Tibial nerve (tissue), 4 donors: ENCODE measurements around the gene CDC6. TPM values are rescaled to one million over a fixed set of nuclear protein-coding genes. Genes with fewer than 3 reads are reported as not detected.

Source experiments
- DNase-seq, 2 donors: peaks; one replicate each; pipeline ENCODE4 v3.0.0-alpha.2; 2019; ENCODE audit warnings: low spot score in 2 of 2
- H3K27ac ChIP-seq, 4 donors: fragments of 200-600 bp; sonication (generic) in 3 of 4; one replicate each; pipeline ENCODE4 v1.5.1; 2017 to 2019; ENCODE audit warnings: mild to moderate bottlenecking in 1 of 4
- H3K27me3 ChIP-seq, 2 donors: fragments of 200-600 bp; sonication (generic) in 1 of 2; one replicate each; pipeline versions ENCODE4 v1.5.1 to v1.6.0; 2017 to 2019
- H3K36me3 ChIP-seq, 3 donors: fragments of 200-600 bp; sonication (generic); one replicate each; pipeline ENCODE4 v1.5.1; 2018 to 2019
- H3K4me1 ChIP-seq, 4 donors: fragments of 200-600 bp; sonication (generic) in 3 of 4; one replicate each; pipeline ENCODE4 v1.5.1; 2017 to 2019
- H3K4me3 ChIP-seq, 4 donors: fragments of 200-600 bp; sonication (generic) in 3 of 4; one replicate each; pipeline ENCODE4 v1.5.1; 2017 to 2019; ENCODE audit warnings: mild to moderate bottlenecking in 1 of 4, moderate library complexity in 1 of 4
- H3K9me3 ChIP-seq, 4 donors: fragments of 200-600 bp; sonication (generic) in 3 of 4; one replicate each; pipeline ENCODE4 v1.5.1; 2017 to 2019
- EP300 ChIP-seq, 2 donors: sonication (generic); formaldehyde crosslinking; IDR thresholded peaks; one replicate each; pipeline ENCODE4 v1.6.1; 2017; ENCODE audit warnings: antibody characterized with exemption in 2 of 2, mild to moderate bottlenecking in 1 of 2
- POLR2A ChIP-seq, 2 donors: fragments of 450-650 bp; IDR thresholded peaks; one replicate each; pipeline ENCODE4 v1.6.1; 2017; ENCODE audit warnings: antibody characterized with exemption in 2 of 2, mild to moderate bottlenecking in 2 of 2, moderate library complexity in 2 of 2
- WGBS, 2 donors: methylation state at CpG; one replicate each; pipeline ENCODE4 v1.1.5; 2018; 5-methylcytosine and 5-hydroxymethylcytosine counted together
- total RNA-seq, 4 donors: library from RNA; depleted of rRNA; stranded (reverse); fragments of >200 nt; gene quantifications; one replicate each; pipeline ENCODE4 v1.1.0, GENCODE V29; 2016
- TF ChIP-seq, protein P1 (sequence below), 5 experiments: fragments of 200-600 bp in 3 of 5; fragments of 450-650 bp in 2 of 5; sonication (generic) in 3 of 5; IDR thresholded peaks; one replicate each; pipeline ENCODE4 v1.5.1; 2016 to 2019; ENCODE audit warnings: antibody characterized with exemption in 5 of 5, mild to moderate bottlenecking in 3 of 5, moderate library complexity in 2 of 5

The CDC6 gene
- total RNA-seq, 4 donors from 2014 or later, result 0.20 to 1.8 (median 0.43) TPM

DNA sequence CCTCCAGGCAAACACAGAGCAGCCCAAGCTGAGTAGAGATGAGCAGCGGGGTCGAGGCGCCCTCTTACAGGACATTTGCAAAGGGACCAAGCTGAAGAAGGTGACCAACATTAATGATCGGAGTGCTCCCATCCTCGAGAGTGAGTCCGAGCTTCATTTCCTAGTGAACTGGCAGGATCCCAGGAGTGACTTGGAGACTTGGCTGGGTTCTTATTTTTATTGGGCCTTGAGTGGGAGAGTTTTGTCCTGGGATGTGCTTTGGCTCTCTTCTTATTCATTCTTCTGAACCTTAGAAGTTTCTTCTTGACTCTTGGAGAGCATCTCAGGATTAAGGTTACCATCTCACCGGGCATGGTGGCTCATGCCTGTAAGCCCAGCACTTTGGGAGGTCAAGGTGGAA is 27.2 kb upstream of the CDC6 start:
- Histone ChIP-seq H3K4me1 (peaks cover 0 to 5% (median 0%) of the 10 kb centered on the region in 4 donors), H3K4me3 (no peak overlapping the region), H3K27ac (no peak overlapping the region), H3K36me3 (peaks cover 0 to 90% (median 16%) of the 10 kb centered on the region in 3 donors), H3K27me3 (no peaks in the 10 kb centered on the region), H3K9me3 (no peaks in the 10 kb centered on the region)
- 77% methylated on average over 7 of the region's 7 CpGs for WGBS, 2 donors
- DNase-seq, result peak in 1 of 2 donors; percentile 49
- TF ChIP-seq EP300 (IDR thresholded peaks at IDR 0.05), result no peak
- no peak for TF ChIP-seq POLR2A (IDR thresholded peaks at IDR 0.05)
- TF ChIP-seq, protein P1, sequence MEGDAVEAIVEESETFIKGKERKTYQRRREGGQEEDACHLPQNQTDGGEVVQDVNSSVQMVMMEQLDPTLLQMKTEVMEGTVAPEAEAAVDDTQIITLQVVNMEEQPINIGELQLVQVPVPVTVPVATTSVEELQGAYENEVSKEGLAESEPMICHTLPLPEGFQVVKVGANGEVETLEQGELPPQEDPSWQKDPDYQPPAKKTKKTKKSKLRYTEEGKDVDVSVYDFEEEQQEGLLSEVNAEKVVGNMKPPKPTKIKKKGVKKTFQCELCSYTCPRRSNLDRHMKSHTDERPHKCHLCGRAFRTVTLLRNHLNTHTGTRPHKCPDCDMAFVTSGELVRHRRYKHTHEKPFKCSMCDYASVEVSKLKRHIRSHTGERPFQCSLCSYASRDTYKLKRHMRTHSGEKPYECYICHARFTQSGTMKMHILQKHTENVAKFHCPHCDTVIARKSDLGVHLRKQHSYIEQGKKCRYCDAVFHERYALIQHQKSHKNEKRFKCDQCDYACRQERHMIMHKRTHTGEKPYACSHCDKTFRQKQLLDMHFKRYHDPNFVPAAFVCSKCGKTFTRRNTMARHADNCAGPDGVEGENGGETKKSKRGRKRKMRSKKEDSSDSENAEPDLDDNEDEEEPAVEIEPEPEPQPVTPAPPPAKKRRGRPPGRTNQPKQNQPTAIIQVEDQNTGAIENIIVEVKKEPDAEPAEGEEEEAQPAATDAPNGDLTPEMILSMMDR (IDR thresholded peaks at IDR 0.05), result no peak

DNA sequence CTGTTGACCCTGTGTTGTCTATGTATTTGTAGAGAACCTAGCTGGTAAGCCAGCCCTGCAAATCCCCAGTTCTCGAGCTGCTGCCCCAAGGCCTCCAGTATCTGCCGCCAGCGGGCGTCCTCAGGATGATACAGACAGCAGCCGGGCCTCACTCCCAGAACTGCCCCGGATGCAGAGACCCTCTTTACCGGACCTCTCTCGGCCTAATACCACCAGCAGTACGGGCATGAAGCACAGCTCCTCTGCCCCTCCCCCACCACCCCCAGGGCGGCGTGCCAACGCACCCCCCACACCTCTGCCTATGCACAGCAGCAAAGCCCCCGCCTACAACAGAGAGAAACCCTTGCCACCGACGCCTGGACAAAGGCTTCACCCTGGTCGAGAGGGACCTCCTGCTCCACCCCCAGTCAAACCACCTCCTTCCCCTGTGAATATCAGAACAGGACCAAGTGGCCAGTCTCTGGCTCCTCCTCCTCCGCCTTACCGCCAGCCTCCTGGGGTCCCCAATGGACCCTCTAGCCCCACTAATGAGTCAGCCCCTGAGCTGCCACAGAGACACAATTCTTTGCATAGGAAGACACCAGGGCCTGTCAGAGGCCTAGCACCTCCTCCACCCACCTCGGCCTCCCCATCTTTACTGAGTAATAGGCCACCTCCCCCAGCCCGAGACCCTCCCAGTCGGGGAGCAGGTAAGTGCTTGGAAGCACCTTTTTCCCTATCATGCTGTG is 23.1 kb upstream of the CDC6 start:
- Histone ChIP-seq H3K27ac (no peak overlapping the region), H3K36me3 (peaks cover 0 to 92% (median 11%) of the 10 kb centered on the region in 3 donors), H3K27me3 (no peaks in the 10 kb centered on the region), H3K9me3 (no peaks in the 10 kb centered on the region), H3K4me1 (peaks cover 0 to 9% (median 0%) of the 10 kb centered on the region in 4 donors), H3K4me3 (no peak overlapping the region)
- WGBS, 2 donors, result 73 to 92% methylated on average over 13 to 15 of the region's 21 CpGs
- DNase-seq, result no peak
- TF ChIP-seq, protein P1 (IDR thresholded peaks at IDR 0.05), result no peak
- TF ChIP-seq POLR2A (IDR thresholded peaks at IDR 0.05) (no peak), EP300 (IDR thresholded peaks at IDR 0.05) (no peak)

DNA sequence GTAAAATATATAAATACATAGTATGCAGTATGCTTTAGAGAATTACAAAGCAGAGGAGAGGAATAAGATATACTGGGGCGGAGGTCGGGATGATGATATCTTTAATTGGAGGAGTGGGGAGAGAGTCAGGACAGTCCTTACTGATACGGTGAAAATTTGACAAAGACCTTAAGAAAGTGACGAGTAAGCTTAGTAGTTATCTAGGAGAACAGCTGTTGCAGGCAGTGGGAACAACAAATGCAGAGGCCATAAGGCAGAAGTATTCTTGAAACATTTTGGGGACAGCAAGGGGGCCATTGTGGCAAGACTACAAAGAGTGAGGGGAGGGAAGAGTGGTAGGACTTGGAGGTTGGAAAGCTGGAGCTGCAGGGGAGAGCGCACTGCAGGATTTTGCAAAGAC is 22.3 kb upstream of the CDC6 start:
- Histone ChIP-seq H3K4me3 (no peak overlapping the region), H3K27ac (no peak overlapping the region), H3K9me3 (no peaks in the 10 kb centered on the region), H3K36me3 (peaks cover 0 to 85% (median 11%) of the 10 kb centered on the region in 3 donors), H3K4me1 (peaks cover 0 to 9% (median 0%) of the 10 kb centered on the region in 4 donors), H3K27me3 (no peaks in the 10 kb centered on the region)
- no peak for DNase-seq
- 87 to 91% methylated on average over 5 of the region's 5 CpGs for WGBS, 2 donors
- TF ChIP-seq EP300 (IDR thresholded peaks at IDR 0.05) (no peak), POLR2A (IDR thresholded peaks at IDR 0.05) (no peak)
- TF ChIP-seq, protein P1 (IDR thresholded peaks at IDR 0.05), result no peak

DNA sequence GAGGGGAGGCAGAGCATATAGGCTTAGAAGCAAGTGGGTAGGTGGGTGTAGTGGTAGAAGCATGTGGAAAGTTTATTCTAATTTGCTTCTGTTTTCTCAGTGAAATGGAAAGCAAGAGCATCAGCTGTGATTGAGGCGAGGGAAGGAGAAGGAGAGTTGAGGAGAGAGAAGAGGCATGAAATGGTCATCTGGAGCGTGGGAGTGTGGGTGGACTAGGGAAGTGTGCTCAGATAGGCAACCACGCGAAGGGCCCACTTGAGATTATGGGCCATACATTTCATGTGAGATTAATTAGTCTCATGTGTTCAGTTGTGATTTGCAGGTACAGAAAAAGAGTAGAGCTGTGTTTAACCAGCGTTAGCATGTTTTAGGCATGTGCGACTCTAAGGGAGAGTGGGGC is 20.8 kb upstream of the CDC6 start:
- 87 to 89% methylated on average over 6 of the region's 6 CpGs for WGBS, 2 donors
- H3K36me3 ChIP-seq, result peaks cover 0 to 80% (median 11%) of the 10 kb centered on the region in 3 donors

More for the DNA sequence above, 20.8 kb upstream of the CDC6 start:
- TF ChIP-seq POLR2A (IDR thresholded peaks at IDR 0.05) (no peak), EP300 (IDR thresholded peaks at IDR 0.05) (no peak)
- TF ChIP-seq, protein P1 (IDR thresholded peaks at IDR 0.05), result no peak
- H3K27me3 ChIP-seq, result no peaks in the 10 kb centered on the region
- H3K4me3 ChIP-seq, result no peak overlapping the region
- no peak overlapping the region for H3K27ac ChIP-seq
- no peaks in the 10 kb centered on the region for H3K9me3 ChIP-seq
- H3K4me1 ChIP-seq, result peaks cover 0 to 5% (median 0%) of the 10 kb centered on the region in 4 donors
- DNase-seq, result no peak
